Kidney epithelial cell (primary cell): ENCODE measurements around the gene EMC6. TPM values are rescaled to one million over a fixed set of nuclear protein-coding genes. Genes with fewer than 3 reads are reported as not detected.

Experiments
- DNase-seq: peaks from one replicate; pipeline ENCODE4 v3.0.0-alpha.2; 2010; ENCODE audit warnings: low read depth
- H3K27me3 ChIP-seq: 2 replicates; pipeline ENCODE4 v1.6.0; 2011; ENCODE audit warnings: low read length; ENCODE audit not compliant: control insufficient read depth, insufficient read depth
- H3K36me3 ChIP-seq: 2 replicates; pipeline ENCODE4 v1.5.1; 2011; ENCODE audit warnings: low read length; ENCODE audit not compliant: control insufficient read depth, insufficient read depth
- H3K4me3 ChIP-seq: 2 replicates; pipeline ENCODE4 v1.5.1; 2011; ENCODE audit warnings: low read depth, mild to moderate bottlenecking, control low read depth, low read length
- total RNA-seq: library from RNA; depleted of rRNA; stranded (reverse); fragments of >200 nt; gene quantifications from 2 replicates; pipeline ENCODE4 v1.2.3, GENCODE V29; 2015
- TF ChIP-seq, protein P1 (sequence below): IDR thresholded peaks from 2 replicates; pipeline ENCODE4 v1.5.1; 2011; ENCODE audit warnings: mild to moderate bottlenecking, moderate library complexity, low read length, control low read depth, inconsistent platforms; ENCODE audit not compliant: insufficient read depth, poor library complexity, severe bottlenecking

EMC6 gene
- total RNA-seq, 1 donor from 2014 or later = 30.0 TPM

DNA sequence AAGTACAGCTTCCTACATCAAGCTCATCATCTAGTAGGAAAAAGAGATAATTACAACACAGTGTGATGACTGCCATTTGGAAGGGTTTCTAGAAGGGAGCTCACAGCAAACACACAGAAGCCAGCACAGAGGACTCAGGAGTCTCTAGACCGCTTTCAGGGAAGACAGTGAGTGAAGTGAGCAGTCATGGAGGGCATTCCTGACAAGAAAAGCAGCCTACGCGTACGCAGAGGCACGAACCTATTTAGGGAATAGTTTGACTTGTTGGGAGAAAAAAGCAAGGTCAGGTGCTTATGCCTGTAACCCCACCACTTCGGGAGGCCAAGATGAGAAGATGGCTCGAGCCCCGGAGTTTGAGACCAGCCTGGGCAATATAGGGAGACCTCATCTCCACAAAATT is 46.7 kb downstream of the EMC6 start:
- Histone ChIP-seq H3K27me3 (no peaks in the 10 kb centered on the region), H3K4me3 (no peak overlapping the region), H3K36me3 (no peaks in the 10 kb centered on the region)
- no peak for DNase-seq
- TF ChIP-seq, protein P1, sequence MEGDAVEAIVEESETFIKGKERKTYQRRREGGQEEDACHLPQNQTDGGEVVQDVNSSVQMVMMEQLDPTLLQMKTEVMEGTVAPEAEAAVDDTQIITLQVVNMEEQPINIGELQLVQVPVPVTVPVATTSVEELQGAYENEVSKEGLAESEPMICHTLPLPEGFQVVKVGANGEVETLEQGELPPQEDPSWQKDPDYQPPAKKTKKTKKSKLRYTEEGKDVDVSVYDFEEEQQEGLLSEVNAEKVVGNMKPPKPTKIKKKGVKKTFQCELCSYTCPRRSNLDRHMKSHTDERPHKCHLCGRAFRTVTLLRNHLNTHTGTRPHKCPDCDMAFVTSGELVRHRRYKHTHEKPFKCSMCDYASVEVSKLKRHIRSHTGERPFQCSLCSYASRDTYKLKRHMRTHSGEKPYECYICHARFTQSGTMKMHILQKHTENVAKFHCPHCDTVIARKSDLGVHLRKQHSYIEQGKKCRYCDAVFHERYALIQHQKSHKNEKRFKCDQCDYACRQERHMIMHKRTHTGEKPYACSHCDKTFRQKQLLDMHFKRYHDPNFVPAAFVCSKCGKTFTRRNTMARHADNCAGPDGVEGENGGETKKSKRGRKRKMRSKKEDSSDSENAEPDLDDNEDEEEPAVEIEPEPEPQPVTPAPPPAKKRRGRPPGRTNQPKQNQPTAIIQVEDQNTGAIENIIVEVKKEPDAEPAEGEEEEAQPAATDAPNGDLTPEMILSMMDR = no peak

DNA sequence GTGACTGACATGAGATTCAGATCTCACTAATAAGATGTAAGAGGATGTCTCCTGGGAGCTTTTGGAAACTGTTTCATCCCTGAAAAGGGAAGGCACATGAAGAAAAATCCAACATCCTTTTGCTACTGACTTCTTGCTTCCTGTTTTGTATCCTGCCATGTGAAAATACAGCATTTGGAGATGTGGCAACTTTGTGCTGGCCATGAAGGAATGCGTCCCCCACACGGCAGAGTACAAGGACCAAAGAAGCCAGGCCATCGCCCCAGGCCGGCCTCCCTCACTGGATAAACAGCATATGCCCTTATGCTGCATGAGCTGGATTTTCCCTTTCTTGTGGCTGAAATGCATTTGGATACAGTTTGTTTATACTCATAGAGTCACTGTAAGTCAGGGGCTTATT is 49.6 kb downstream of the EMC6 start:
- TF ChIP-seq, protein P1 = no peak
- DNase-seq = no peak
- H3K36me3 ChIP-seq = no peaks in the 10 kb centered on the region
- no peak overlapping the region for H3K4me3 ChIP-seq
- H3K27me3 ChIP-seq = no peaks in the 10 kb centered on the region

DNA sequence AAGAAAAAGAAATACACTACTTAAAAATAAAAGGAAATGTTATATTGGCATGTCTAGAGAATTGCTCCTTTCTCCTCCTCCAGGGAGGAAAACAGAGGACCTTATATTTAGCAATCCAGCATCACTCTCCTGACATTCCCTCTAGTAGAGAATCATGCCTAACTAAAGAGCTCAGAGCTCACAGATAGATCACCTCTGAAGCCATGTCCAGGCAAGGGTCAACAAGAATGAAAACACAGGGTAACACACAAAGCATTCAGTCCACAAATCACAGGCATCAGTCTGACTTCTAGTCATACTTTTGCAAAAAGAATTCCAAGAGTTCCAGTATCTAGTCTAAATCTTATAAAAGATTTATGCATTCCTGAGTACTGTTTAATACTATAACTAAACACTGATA is 50.7 kb downstream of the EMC6 start:
- Histone ChIP-seq H3K4me3 (no peak overlapping the region), H3K36me3 (no peaks in the 10 kb centered on the region), H3K27me3 (no peaks in the 10 kb centered on the region)
- TF ChIP-seq, protein P1 = no peak
- no peak for DNase-seq

Other genes with a start within 250 kb of the EMC6 start
- gene OR1E2, start 235.0 kb upstream of the EMC6 start, total RNA-seq = not detected in 2 replicates
- gene SPATA22, start 197.0 kb upstream of the EMC6 start, total RNA-seq = not detected in 2 replicates
- not detected in 2 replicates for gene ASPA, start 192.8 kb upstream of the EMC6 start, total RNA-seq
- gene TRPV3, start 111.0 kb upstream of the EMC6 start, total RNA-seq = 2.1 and 2.9 TPM in 2 replicates
- gene TRPV1, start 59.4 kb upstream of the EMC6 start, total RNA-seq = 2.0 and 2.2 TPM in 2 replicates
- 16.0 and 17.5 TPM in 2 replicates for gene SHPK, start 32.6 kb upstream of the EMC6 start, total RNA-seq
- gene CTNS, start 32.1 kb upstream of the EMC6 start, total RNA-seq = 49.4 and 55.4 TPM in 2 replicates
- 398 and 497 TPM in 2 replicates for gene TAX1BP3, start 234 bp upstream of the EMC6 start, total RNA-seq
- gene P2RX5, start 27.3 kb downstream of the EMC6 start, total RNA-seq = 6.0 and 8.4 TPM in 2 replicates
- 3.0 and 3.6 TPM in 2 replicates for gene HASPIN, start 55.1 kb downstream of the EMC6 start, total RNA-seq
- 24.7 and 29.7 TPM in 2 replicates for gene ITGAE, start 132.4 kb downstream of the EMC6 start, total RNA-seq
- 26.1 and 29.1 TPM in 2 replicates for gene NCBP3, start 177.4 kb downstream of the EMC6 start, total RNA-seq
- 7.8 and 10.5 TPM in 2 replicates for gene CAMKK1, start 224.2 kb downstream of the EMC6 start, total RNA-seq
- gene P2RX1, start 247.7 kb downstream of the EMC6 start, total RNA-seq = not detected in 2 replicates